ENCODE measurements around the gene SLC25A53. TPM values are rescaled to one million over a fixed set of nuclear protein-coding genes. Genes with fewer than 3 reads are reported as not detected.

Gene SLC25A53
- total and polyA plus RNA-seq, 11 donors: 5.3 to 16.5 (median 10.9) TPM

GRCh38 chrX:104195013-104195412 is 38.2 kb upstream of the SLC25A53 start:
- Histone ChIP-seq H3K4me3 (no peak overlapping the region), H3K27me3 (peaks cover 0 to 16% (median 0%) of the 10 kb centered on the region in 9 donors), H3K4me1 (no peaks in the 10 kb centered on the region), H3K9me3 (no peaks in the 10 kb centered on the region), H3K27ac (no peak overlapping the region), H3K36me3 (peaks cover 0 to 49% (median 29%) of the 10 kb centered on the region in 9 donors)
- intact Hi-C loops (cut with DNase I): loop anchor here in 5 of 10 donors (5.0 to 10.0 kb wide), 3 partner anchors 80 to 150 kb away; no protein-coding TSS in a partner anchor
- no peak for DNase-seq
- WGBS, 4 donors: 5 to 34% (median 19%) methylated on average over 1 of the region's 1 CpG
- TF ChIP-seq, protein P1, sequence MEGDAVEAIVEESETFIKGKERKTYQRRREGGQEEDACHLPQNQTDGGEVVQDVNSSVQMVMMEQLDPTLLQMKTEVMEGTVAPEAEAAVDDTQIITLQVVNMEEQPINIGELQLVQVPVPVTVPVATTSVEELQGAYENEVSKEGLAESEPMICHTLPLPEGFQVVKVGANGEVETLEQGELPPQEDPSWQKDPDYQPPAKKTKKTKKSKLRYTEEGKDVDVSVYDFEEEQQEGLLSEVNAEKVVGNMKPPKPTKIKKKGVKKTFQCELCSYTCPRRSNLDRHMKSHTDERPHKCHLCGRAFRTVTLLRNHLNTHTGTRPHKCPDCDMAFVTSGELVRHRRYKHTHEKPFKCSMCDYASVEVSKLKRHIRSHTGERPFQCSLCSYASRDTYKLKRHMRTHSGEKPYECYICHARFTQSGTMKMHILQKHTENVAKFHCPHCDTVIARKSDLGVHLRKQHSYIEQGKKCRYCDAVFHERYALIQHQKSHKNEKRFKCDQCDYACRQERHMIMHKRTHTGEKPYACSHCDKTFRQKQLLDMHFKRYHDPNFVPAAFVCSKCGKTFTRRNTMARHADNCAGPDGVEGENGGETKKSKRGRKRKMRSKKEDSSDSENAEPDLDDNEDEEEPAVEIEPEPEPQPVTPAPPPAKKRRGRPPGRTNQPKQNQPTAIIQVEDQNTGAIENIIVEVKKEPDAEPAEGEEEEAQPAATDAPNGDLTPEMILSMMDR (IDR thresholded peaks at IDR 0.05): no peak
- no peak for TF ChIP-seq POLR2A (IDR thresholded peaks at IDR 0.05)
- no peak for ATAC-seq

DNA sequence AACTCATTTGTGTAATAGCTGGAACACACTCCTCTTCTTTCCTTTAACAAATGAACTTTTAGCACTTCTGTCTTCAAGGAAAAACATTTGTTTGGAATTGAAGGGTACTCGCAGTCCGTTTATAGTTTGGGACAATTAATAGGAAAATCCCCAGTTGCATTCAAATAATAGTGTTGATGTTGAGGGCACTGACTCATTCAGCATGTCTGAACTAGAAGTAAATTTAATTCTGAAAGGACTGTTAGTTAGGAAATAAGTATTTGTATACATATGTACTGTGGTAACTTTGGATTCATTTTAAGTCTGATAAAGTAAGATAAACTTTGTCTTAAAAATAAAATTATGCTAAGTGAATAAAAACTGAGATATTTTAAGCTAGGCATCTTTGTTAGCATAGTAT is 36.7 kb upstream of the SLC25A53 start:
- no peak overlapping the region for H3K4me3 ChIP-seq
- no peak overlapping the region for H3K27ac ChIP-seq
- TF ChIP-seq, protein P1 (IDR thresholded peaks at IDR 0.05): no peak
- TF ChIP-seq POLR2A (IDR thresholded peaks at IDR 0.05): no peak
- 72 to 99% (median 85%) methylated on average over 2 of the region's 2 CpGs for WGBS, 4 donors
- peaks cover 0 to 16% (median 0%) of the 10 kb centered on the region in 9 donors for H3K27me3 ChIP-seq
- ATAC-seq (no peak), DNase-seq (no peak)
- H3K4me1 ChIP-seq: no peaks in the 10 kb centered on the region
- H3K36me3 ChIP-seq: peaks cover 0 to 64% (median 44%) of the 10 kb centered on the region in 9 donors
- H3K9me3 ChIP-seq: no peaks in the 10 kb centered on the region
- intact Hi-C loops (cut with DNase I): loop anchor here in 5 of 10 donors (5.0 to 10.0 kb wide), 3 partner anchors 81 to 999 kb away; no protein-coding TSS in a partner anchor

GRCh38 chrX:104189837-104190236 is 33.0 kb upstream of the SLC25A53 start:
- Histone ChIP-seq H3K36me3 (peaks cover 0 to 86% (median 60%) of the 10 kb centered on the region in 9 donors), H3K4me3 (no peak overlapping the region), H3K9me3 (no peaks in the 10 kb centered on the region), H3K27ac (no peak overlapping the region), H3K27me3 (peaks cover 0 to 20% (median 0%) of the 10 kb centered on the region in 9 donors), H3K4me1 (no peaks in the 10 kb centered on the region)
- intact Hi-C loops (cut with DNase I): loop anchor here in 5 of 10 donors (5.0 to 10.0 kb wide), 3 partner anchors 85 to 1002 kb away; no protein-coding TSS in a partner anchor
- DNase-seq: no peak
- no peak for TF ChIP-seq POLR2A (IDR thresholded peaks at IDR 0.05)
- TF ChIP-seq, protein P1 (IDR thresholded peaks at IDR 0.05): no peak
- ATAC-seq: no peak
- 52 to 89% (median 80%) methylated on average over 4 to 5 of the region's 5 CpGs for whole genome bisulfite sequencing, 4 donors

- DNase-seq (peak in 1 of 5 donors; percentile 30), ATAC-seq (peak in 1 of 4 donors; percentile 38)
- H3K27ac ChIP-seq: no peak overlapping the region
- H3K27me3 ChIP-seq: peaks cover 0 to 16% (median 0%) of the 10 kb centered on the region in 9 donors
- intact Hi-C loops (cut with DNase I): no loop called here
- TF ChIP-seq, protein P1 (IDR thresholded peaks at IDR 0.05): no peak
- no peak for TF ChIP-seq POLR2A (IDR thresholded peaks at IDR 0.05)
- H3K9me3 ChIP-seq: no peaks in the 10 kb centered on the region
- H3K36me3 ChIP-seq: peaks cover 0 to 91% (median 60%) of the 10 kb centered on the region in 9 donors
- WGBS, 4 donors: 73 to 92% (median 83%) methylated on average over 8 of the region's 8 CpGs
- H3K4me1 ChIP-seq: no peaks in the 10 kb centered on the region
- H3K4me3 ChIP-seq: no peak overlapping the region
These were observed 31.1 kb upstream of the SLC25A53 start for GRCh38 chrX:104187931-104188330.

Measured in heart left ventricle (tissue), 16 donors.